Heart left ventricle (tissue), 16 donors: Measurements from ENCODE around the gene GANAB. TPM values are rescaled to one million over a fixed set of nuclear protein-coding genes. Genes with fewer than 3 reads are reported as not detected.

ENCODE experiments used
- ATAC-seq, 4 donors: fragments of 200-7000 bp; cut with Tn5 transposase; one replicate each; pipeline ENCODE4 v1.9.1; 2020 to 2022; ENCODE audit warnings: moderate library complexity in 4 of 4, mild to moderate bottlenecking in 3 of 4, moderate number of reproducible peaks in 1 of 4
- DNase-seq, 5 donors: peaks; one replicate each; pipeline ENCODE4 v3.0.0-alpha.2; 2020
- H3K27ac ChIP-seq, 12 donors: fragments of 200-600 bp; sonication (generic) in 4 of 12; one replicate each; pipeline versions ENCODE4 v1.5.0 to v1.8.0; 2016 to 2022; ENCODE audit warnings: mild to moderate bottlenecking in 2 of 12
- H3K27me3 ChIP-seq, 9 donors: fragments of 200-600 bp; sonication (generic) in 2 of 9; one replicate each; pipeline versions ENCODE4 v1.5.1 to v1.8.0; 2016 to 2022; ENCODE audit warnings: mild to moderate bottlenecking in 3 of 9
- H3K36me3 ChIP-seq, 9 donors: fragments of 200-600 bp; sonication (generic) in 2 of 9; one replicate each; pipeline versions ENCODE4 v1.5.0 to v1.8.0; 2018 to 2022; ENCODE audit warnings: mild to moderate bottlenecking in 2 of 9
- H3K4me1 ChIP-seq, 12 donors: fragments of 200-600 bp; sonication (generic) in 4 of 12; one replicate each; pipeline versions ENCODE4 v1.5.0 to v1.8.0; 2016 to 2022; ENCODE audit warnings: mild to moderate bottlenecking in 3 of 12
- H3K4me3 ChIP-seq, 12 donors: fragments of 200-600 bp; sonication (generic) in 4 of 12; one replicate each; pipeline versions ENCODE4 v1.5.0 to v1.8.0; 2017 to 2022; ENCODE audit warnings: mild to moderate bottlenecking in 9 of 12, moderate library complexity in 4 of 12
- H3K9me3 ChIP-seq, 12 donors: fragments of 200-600 bp; sonication (generic) in 4 of 12; one replicate each; pipeline versions ENCODE4 v1.5.0 to v1.8.0; 2016 to 2022; ENCODE audit warnings: mild to moderate bottlenecking in 1 of 12
- CTCF ChIP-seq, 12 donors: fragments of 200-600 bp; sonication (generic) in 4 of 12; IDR thresholded peaks; one replicate each; pipeline versions ENCODE4 v1.5.0 to v1.8.0; 2018 to 2022; ENCODE audit warnings: antibody characterized with exemption in 12 of 12, mild to moderate bottlenecking in 5 of 12
- POLR2A ChIP-seq, 2 donors: fragments of 450-650 bp; IDR thresholded peaks; one replicate each; pipeline ENCODE4 v1.6.1; 2017; ENCODE audit warnings: antibody characterized with exemption in 2 of 2, mild to moderate bottlenecking in 2 of 2, moderate library complexity in 2 of 2
- WGBS, 4 donors: extraction: QIAGEN DNeasy Blood & Tissue Kit in 2 of 4; methylation state at CpG; one replicate each; pipeline versions ENCODE4 v1.1.5 to v1.1.7; 2013 to 2018; 5-methylcytosine and 5-hydroxymethylcytosine counted together
- intact Hi-C, 10 donors: fragments of 100-400 bp; cut with DNase I; formaldehyde crosslinking; loops; one replicate each; pipeline versions ENCODE4 v1.11.1 to v1.14.2; 2022
- polyA plus RNA-seq, 2 donors: library from polyadenylated mRNA; stranded (reverse); fragments of 200-250 nt; gene quantifications; one replicate each; pipeline ENCODE4 v1.2.3, GENCODE V29; 2013
- total RNA-seq, 9 donors: library from RNA; depleted of rRNA in 2 of 9; stranded (reverse); fragments of >200 nt in 2 of 9; fragmentation: NEBNext Ultra II Directional in 3 of 9; extraction: Animal tissue kit (Norgen Biotek cat#: 25700) in 3 of 9; gene quantifications; one replicate each; pipeline versions ENCODE4 v1.1.0 to v1.2.4, GENCODE V29; 2016 to 2023
- donor health status: ischemic (EF 13 %, LVEDD 7.1; RV severe dilation, severe dysfunction).
- donor health status: healthy with polysubstance abuse.
- donor health status: DM: no; HTN: yes; CAD: no.
- donor health status: DM: no; HTN: no; CAD: no.
- donor health status: ischemic (EF 25% LVEDD 6.9; RV normal size, moderate dysfunction).
- donor health status: ischemic (EF 25% LVEDD 5.7; RV mildly dilated, moderate dysfunction).
- donor health status: healthy.
- donor health status: DM: yes; HTN: yes; CAD: no.
- donor health status: ischemic (EF 35%, LVEDD 5.7; RV mildly dilated, moderate dysfunction).
- donor health status: nonischemic (EF 11% LVEDD 7.7; RV severe dilation, severe dysfunction).
- donor health status: DM: yes; HTN: yes; CAD: no.
- donor health status: PGD.
- donor health status: ischemic (EF 29% LVEDD 5.4; RV normal size, mild dysfunction).
- donor health status: nonischemic (EF 23%, LVEDD 6.1; RV moderate dilation, normal function).

Gene GANAB
- total and polyA plus RNA-seq, 11 donors, result 49.3 to 182 (median 99.1) TPM

- WGBS, 4 donors, result 61 to 72% (median 68%) methylated on average over 14 of the region's 14 CpGs
- DNase-seq, result no peak
- Histone ChIP-seq H3K27ac (peak overlapping the region in 11 of 12 donors; percentile 68 to 98 (median 94)), H3K9me3 (no peaks in the 10 kb centered on the region), H3K27me3 (no peaks in the 10 kb centered on the region), H3K4me1 (peaks cover 7 to 57% (median 34%) of the 10 kb centered on the region in 12 donors), H3K4me3 (peak overlapping the region in 8 of 12 donors; percentile 58 to 95 (median 82)), H3K36me3 (peaks cover 0 to 72% (median 58%) of the 10 kb centered on the region in 9 donors)
- intact Hi-C loops, result loop anchor here in 2 of 10 donors (2.0 kb wide), 2 partner anchors 15 to 29 kb away; partner anchors contain the start of genes AHNAK (in 1 of the 2) and TUT1 (in 1 of the 2)
- no peak for TF ChIP-seq CTCF (IDR thresholded peaks at IDR 0.05)
- no peak for TF ChIP-seq POLR2A (IDR thresholded peaks at IDR 0.05)
- no peak for ATAC-seq
Observed at GRCh38 chr11:62575837-62576236, 70.6 kb downstream of the GANAB start.

GRCh38 chr11:62575156-62575555 lies 71.3 kb downstream of the GANAB start:
- H3K36me3 ChIP-seq, result peaks cover 0 to 72% (median 60%) of the 10 kb centered on the region in 9 donors
- TF ChIP-seq POLR2A (IDR thresholded peaks at IDR 0.05), result no peak
- TF ChIP-seq CTCF (IDR thresholded peaks at IDR 0.05), result no peak
- WGBS, 4 donors, result 42 to 74% (median 54%) methylated on average over 12 to 17 of the region's 17 CpGs
- H3K9me3 ChIP-seq, result no peaks in the 10 kb centered on the region
- no peaks in the 10 kb centered on the region for H3K27me3 ChIP-seq
- DNase-seq (no peak), ATAC-seq (no peak)
- H3K4me1 ChIP-seq, result peaks cover 7 to 62% (median 37%) of the 10 kb centered on the region in 12 donors
- intact Hi-C loops, result loop anchor here in 2 of 10 donors (2.0 kb wide), 2 partner anchors 16 to 28 kb away; partner anchors contain the start of genes AHNAK (in 1 of the 2) and TUT1 (in 1 of the 2)
- H3K4me3 ChIP-seq, result peak overlapping the region in 11 of 12 donors; percentile 38 to 95 (median 74)
- peak overlapping the region; percentile 61 to 98 (median 94) for H3K27ac ChIP-seq

Other genes starting within 250 kb of the GANAB start
- not detected for gene SCGB1A1, start 227.6 kb downstream of the GANAB start, total RNA-seq
- not detected for gene SCGB1A1, start 227.6 kb downstream of the GANAB start, polyA plus RNA-seq
- 100 to 1,000 TPM; 251 to 861 (median 409) TPM for gene AHNAK, start 99.8 kb downstream of the GANAB start, total RNA-seq
- gene AHNAK, start 99.8 kb downstream of the GANAB start, polyA plus RNA-seq, result 100 to 1,000 TPM in 1 of 2 donors, 10 to 100 TPM in 1; 84.4 to 251 TPM
- 1,000 to 10,000 TPM in 3 of 9 donors, 100 to 1,000 TPM in 6; 799 to 1,135 (median 929) TPM for gene EEF1G, start 72.7 kb downstream of the GANAB start, total RNA-seq
- 1,000 to 10,000 TPM in 1 of 2 donors, 100 to 1,000 TPM in 1; 549 to 1,190 TPM for gene EEF1G, start 72.7 kb downstream of the GANAB start, polyA plus RNA-seq
- gene TUT1, start 55.1 kb downstream of the GANAB start, total RNA-seq, result 10 to 100 TPM in 7 of 9 donors, 1 to 10 TPM in 2; 6.3 to 16.3 (median 11.3) TPM
- 10 to 100 TPM in 1 of 2 donors, 1 to 10 TPM in 1; 8.5 to 12.2 TPM for gene TUT1, start 55.1 kb downstream of the GANAB start, polyA plus RNA-seq
- 10 to 100 TPM; 24.1 to 55.3 (median 33.7) TPM for gene MTA2, start 44.7 kb downstream of the GANAB start, total RNA-seq
- 10 to 100 TPM; 18.4 to 40.3 TPM for gene MTA2, start 44.7 kb downstream of the GANAB start, polyA plus RNA-seq
- 10 to 100 TPM in 8 of 9 donors, 1 to 10 TPM in 1; 8.8 to 40.9 (median 16.2) TPM for gene EML3, start 33.8 kb downstream of the GANAB start, total RNA-seq
- gene EML3, start 33.8 kb downstream of the GANAB start, polyA plus RNA-seq, result 10 to 100 TPM; 14.7 to 15.3 TPM
- 1 to 10 TPM; 1.5 to 5.8 (median 2.1) TPM for gene ROM1, start 33.4 kb downstream of the GANAB start, total RNA-seq
- 1 to 10 TPM; 2.9 to 5.3 TPM for gene ROM1, start 33.4 kb downstream of the GANAB start, polyA plus RNA-seq
- 10 to 100 TPM in 7 of 9 donors, 1 to 10 TPM in 2; 9.2 to 20.5 (median 12.3) TPM for gene B3GAT3, start 24.6 kb downstream of the GANAB start, total RNA-seq
- 10 to 100 TPM; 19.1 to 38.1 TPM for gene B3GAT3, start 24.6 kb downstream of the GANAB start, polyA plus RNA-seq
- 10 to 100 TPM in 7 of 9 donors, 1 to 10 TPM in 2; 9.1 to 23.2 (median 11.5) TPM for gene INTS5, start 6.7 kb upstream of the GANAB start, total RNA-seq
- 10 to 100 TPM in 1 of 2 donors, 1 to 10 TPM in 1; 3.3 to 15.5 TPM for gene INTS5, start 6.7 kb upstream of the GANAB start, polyA plus RNA-seq
- gene C11orf98, start 18.6 kb upstream of the GANAB start, total RNA-seq, result 10 to 100 TPM; 24.0 to 56.2 (median 28.5) TPM
- gene C11orf98, start 18.6 kb upstream of the GANAB start, polyA plus RNA-seq, result 100 to 1,000 TPM in 1 of 2 donors, 10 to 100 TPM in 1; 75.1 to 191 TPM
- gene CSKMT, start 18.7 kb upstream of the GANAB start, total RNA-seq, result 1 to 10 TPM in 7 of 9 donors, under 1 TPM in 2; 0.38 to 8.7 (median 4.2) TPM
- 1 to 10 TPM; 4.4 to 6.6 TPM for gene CSKMT, start 18.7 kb upstream of the GANAB start, polyA plus RNA-seq
- gene UQCC3, start 25.1 kb upstream of the GANAB start, total RNA-seq, result 1 to 10 TPM; 5.3 to 8.8 (median 5.9) TPM
- 10 to 100 TPM; 11.5 to 15.8 TPM for gene UQCC3, start 25.1 kb upstream of the GANAB start, polyA plus RNA-seq
- 1 to 10 TPM; 1.8 to 6.3 (median 2.9) TPM for gene LBHD1, start 25.7 kb upstream of the GANAB start, total RNA-seq
- 1 to 10 TPM; 1.4 to 1.8 TPM for gene LBHD1, start 25.7 kb upstream of the GANAB start, polyA plus RNA-seq
- gene UBXN1, start 32.5 kb upstream of the GANAB start, total RNA-seq, result 100 to 1,000 TPM in 1 of 9 donors, 10 to 100 TPM in 8; 69.2 to 116 (median 83.1) TPM
- gene UBXN1, start 32.5 kb upstream of the GANAB start, polyA plus RNA-seq, result 100 to 1,000 TPM in 1 of 2 donors, 10 to 100 TPM in 1; 88.7 to 188 TPM
- 1 to 10 TPM in 8 of 9 donors, under 1 TPM in 1; 0.63 to 8.6 (median 2.7) TPM for gene LRRN4CL, start 42.9 kb upstream of the GANAB start, total RNA-seq
- 1 to 10 TPM; 1.3 to 1.9 TPM for gene LRRN4CL, start 42.9 kb upstream of the GANAB start, polyA plus RNA-seq
- 10 to 100 TPM; 13.3 to 30.1 (median 20.0) TPM for gene BSCL2, start 60.8 kb upstream of the GANAB start, total RNA-seq
- 10 to 100 TPM; 23.1 to 39.4 TPM for gene BSCL2, start 60.8 kb upstream of the GANAB start, polyA plus RNA-seq
- under 1 TPM in 4 of 9 donors, not detected in 5; 0.27 to 0.55 (median 0.32) TPM for gene GNG3, start 61.1 kb upstream of the GANAB start, total RNA-seq
- under 1 TPM in 1 of 2 donors, not detected in 1; 0.14 TPM for gene GNG3, start 61.1 kb upstream of the GANAB start, polyA plus RNA-seq
- 10 to 100 TPM in 8 of 9 donors, 1 to 10 TPM in 1; 9.6 to 39.5 (median 32.6) TPM for gene HNRNPUL2, start 80.8 kb upstream of the GANAB start, total RNA-seq
- 10 to 100 TPM; 32.7 to 35.2 TPM for gene HNRNPUL2, start 80.8 kb upstream of the GANAB start, polyA plus RNA-seq
- gene TTC9C, start 81.9 kb upstream of the GANAB start, total RNA-seq, result 10 to 100 TPM in 7 of 9 donors, 1 to 10 TPM in 2; 7.4 to 23.5 (median 12.1) TPM
- 10 to 100 TPM; 13.9 to 20.0 TPM for gene TTC9C, start 81.9 kb upstream of the GANAB start, polyA plus RNA-seq
- 10 to 100 TPM in 4 of 9 donors, 1 to 10 TPM in 5; 6.9 to 16.6 (median 9.9) TPM for gene ZBTB3, start 107.5 kb upstream of the GANAB start, total RNA-seq
- 1 to 10 TPM; 3.5 to 3.7 TPM for gene ZBTB3, start 107.5 kb upstream of the GANAB start, polyA plus RNA-seq
- gene POLR2G, start 115.0 kb upstream of the GANAB start, total RNA-seq, result 10 to 100 TPM; 32.6 to 61.2 (median 43.8) TPM
- 100 to 1,000 TPM in 1 of 2 donors, 10 to 100 TPM in 1; 43.6 to 106 TPM for gene POLR2G, start 115.0 kb upstream of the GANAB start, polyA plus RNA-seq
- 10 to 100 TPM in 3 of 9 donors, 1 to 10 TPM in 6; 7.1 to 19.5 (median 9.3) TPM for gene TAF6L, start 124.8 kb upstream of the GANAB start, total RNA-seq
- 10 to 100 TPM; 12.7 to 12.9 TPM for gene TAF6L, start 124.8 kb upstream of the GANAB start, polyA plus RNA-seq
- gene TMEM179B, start 140.8 kb upstream of the GANAB start, total RNA-seq, result 10 to 100 TPM; 14.7 to 46.0 (median 19.4) TPM
- gene TMEM179B, start 140.8 kb upstream of the GANAB start, polyA plus RNA-seq, result 10 to 100 TPM; 23.8 to 47.3 TPM
- gene TMEM223, start 145.4 kb upstream of the GANAB start, total RNA-seq, result 10 to 100 TPM; 19.0 to 52.3 (median 25.9) TPM
- gene TMEM223, start 145.4 kb upstream of the GANAB start, polyA plus RNA-seq, result 10 to 100 TPM; 26.3 to 55.6 TPM
- gene NXF1, start 158.8 kb upstream of the GANAB start, total RNA-seq, result 10 to 100 TPM; 28.5 to 51.7 (median 34.1) TPM
- gene NXF1, start 158.8 kb upstream of the GANAB start, polyA plus RNA-seq, result 10 to 100 TPM; 40.7 to 63.4 TPM
- 10 to 100 TPM; 16.2 to 26.8 (median 18.9) TPM for gene STX5, start 185.4 kb upstream of the GANAB start, total RNA-seq
- gene STX5, start 185.4 kb upstream of the GANAB start, polyA plus RNA-seq, result 10 to 100 TPM in 1 of 2 donors, 1 to 10 TPM in 1; 8.6 to 36.1 TPM
- gene TEX54, start 186.2 kb upstream of the GANAB start, total RNA-seq, result not detected
- not detected for gene TEX54, start 186.2 kb upstream of the GANAB start, polyA plus RNA-seq
- gene WDR74, start 193.0 kb upstream of the GANAB start, total RNA-seq, result 10 to 100 TPM; 19.2 to 36.6 (median 24.8) TPM
- gene WDR74, start 193.0 kb upstream of the GANAB start, polyA plus RNA-seq, result 10 to 100 TPM; 28.7 to 70.6 TPM
- gene SLC3A2, start 234.3 kb upstream of the GANAB start, total RNA-seq, result 10 to 100 TPM; 26.6 to 76.0 (median 59.1) TPM
- 100 to 1,000 TPM in 1 of 2 donors, 10 to 100 TPM in 1; 27.1 to 103 TPM for gene SLC3A2, start 234.3 kb upstream of the GANAB start, polyA plus RNA-seq